T-helper 2 cell treated with Interferon-gamma antibody and Interleukin-4, amounts not matched to agents 100 ng/mL and 5 ng/mL, for 36 hours (primary cell): ENCODE measurements around the gene CADPS. TPM values are rescaled to one million over a fixed set of nuclear protein-coding genes. Genes with fewer than 3 reads are reported as not detected.

ENCODE experiments used
- intact Hi-C: fragments of 100-400 bp; cut with micrococcal nuclease; formaldehyde crosslinking; loops from one replicate; pipeline ENCODE4 v1.15.1; 2023
- total RNA-seq: library from RNA; stranded (reverse); gene quantifications from 2 replicates; pipeline ENCODE4 v1.2.3, GENCODE V29; 2022

Gene CADPS
- total RNA-seq, 1 donor from 2014 or later: not detected

- intact Hi-C loops: no loop called here
These were observed 227.5 kb downstream of the CADPS start for GRCh38 chr3:62647711-62648110.

- intact Hi-C loops: no loop called here
These were observed 230.7 kb downstream of the CADPS start for GRCh38 chr3:62644493-62644892.

- intact Hi-C loops: no loop called here
These were observed 236.9 kb downstream of the CADPS start for GRCh38 chr3:62638316-62638715.

- intact Hi-C loops: no loop called here
These were observed 238.9 kb downstream of the CADPS start for GRCh38 chr3:62636235-62636826.

GRCh38 chr3:62632510-62633294 lies 242.5 kb downstream of the CADPS start:
- intact Hi-C loops: no loop called here

GRCh38 chr3:62631488-62631887 lies 243.7 kb downstream of the CADPS start:
- intact Hi-C loops: no loop called here

- intact Hi-C loops: no loop called here
These were observed 244.6 kb downstream of the CADPS start for GRCh38 chr3:62630664-62631063.

GRCh38 chr3:62625268-62625667 lies 249.9 kb downstream of the CADPS start:
- intact Hi-C loops: no loop called here

GRCh38 chr3:62624185-62624584 lies 251.0 kb downstream of the CADPS start:
- intact Hi-C loops: loop anchor here (5.0 kb wide), 1 partner anchor 708 kb away; no protein-coding TSS in a partner anchor

GRCh38 chr3:62622553-62623174 lies 252.6 kb downstream of the CADPS start:
- intact Hi-C loops: loop anchor here (2.0 to 5.0 kb wide), 2 partner anchors 606 to 710 kb away; no protein-coding TSS in a partner anchor

- intact Hi-C loops: loop anchor here (2.0 to 5.0 kb wide), 2 partner anchors 607 to 710 kb away; no protein-coding TSS in a partner anchor
These were observed 253.3 kb downstream of the CADPS start for GRCh38 chr3:62621925-62622324.

- intact Hi-C loops: loop anchor here (5.0 kb wide), 1 partner anchor 711 kb away; no protein-coding TSS in a partner anchor
These were observed 254.0 kb downstream of the CADPS start for GRCh38 chr3:62621176-62621575.

- intact Hi-C loops: no loop called here
These were observed 259.9 kb downstream of the CADPS start for GRCh38 chr3:62615258-62615849.

GRCh38 chr3:62614527-62614926 lies 260.7 kb downstream of the CADPS start:
- intact Hi-C loops: no loop called here

GRCh38 chr3:62611541-62612240 lies 263.5 kb downstream of the CADPS start:
- intact Hi-C loops: no loop called here

GRCh38 chr3:62607287-62608029 lies 267.8 kb downstream of the CADPS start:
- intact Hi-C loops: no loop called here

GRCh38 chr3:62605413-62606068 lies 269.7 kb downstream of the CADPS start:
- intact Hi-C loops: no loop called here

GRCh38 chr3:62604751-62605351 lies 270.4 kb downstream of the CADPS start:
- intact Hi-C loops: no loop called here

- intact Hi-C loops: no loop called here
These were observed 270.9 kb downstream of the CADPS start for GRCh38 chr3:62604298-62604697.
